IMR-90 (cell line): Measurements from ENCODE around the gene TACC2. TPM values are rescaled to one million over a fixed set of nuclear protein-coding genes. Genes with fewer than 3 reads are reported as not detected.

ENCODE experiments used
- ATAC-seq: fragments of 200-7000 bp; cut with Tn5 transposase; 2 replicates; pipeline ENCODE4 v1.9.1; 2020; ENCODE audit warnings: low read depth, mild to moderate bottlenecking, moderate library complexity
- BruUV-seq: library from RNA; stranded (reverse); fragments of 400-500 nt; replicated peaks from 2 replicates; lab custom pipeline; 2021; lab: Mats Ljungman, UMichigan
- CTCF ChIA-PET: fragments of 300-600 bp; formaldehyde crosslinking; extraction: SDS; loops from one replicate; lab custom pipeline; 2021; ENCODE audit warnings: antibody characterized with exemption; lab: Yijun Ruan, JAX
- POLR2A ChIA-PET: fragments of 300-600 bp; sonication (Branson Sonifier 250); formaldehyde crosslinking; loops from one replicate; lab custom pipeline; 2022; ENCODE audit warnings: antibody characterized with exemption; ENCODE audit not compliant: unreplicated experiment; lab: Charles Lee
- DNase-seq: peaks from one replicate; pipeline ENCODE4 v3.0.0; 2013
- H2AFZ ChIP-seq: replicated peaks from 2 replicates; pipeline ENCODE3; 2013; ENCODE audit warnings: low read length, mild to moderate bottlenecking; ENCODE audit not compliant: poor library complexity
- H2AK5ac ChIP-seq: 2 replicates; pipeline ENCODE4 v1.6.1; 2013; ENCODE audit warnings: low read depth, low read length, inconsistent platforms
- H2AK9ac ChIP-seq: replicated peaks from 2 replicates; pipeline ENCODE3; 2013; ENCODE audit warnings: mild to moderate bottlenecking, low read depth, low read length, moderate library complexity; ENCODE audit not compliant: poor library complexity
- H2BK120ac ChIP-seq: 2 replicates; pipeline ENCODE4 v1.6.1; 2013; ENCODE audit warnings: low read depth, low read length, inconsistent platforms
- H2BK15ac ChIP-seq: 3 replicates; pipeline ENCODE4 v1.6.1; 2013; ENCODE audit warnings: low read depth, low read length, inconsistent platforms
- H2BK20ac ChIP-seq: 2 replicates; pipeline ENCODE4 v1.6.1; 2013; ENCODE audit warnings: low read depth, mild to moderate bottlenecking, inconsistent platforms, low read length, moderate library complexity
- H2BK5ac ChIP-seq: 2 replicates; pipeline ENCODE4 v1.6.1; 2013; ENCODE audit warnings: mild to moderate bottlenecking, low read depth, low read length, inconsistent platforms; ENCODE audit not compliant: poor library complexity, severe bottlenecking
- H3K14ac ChIP-seq: replicated peaks from 2 replicates; pipeline ENCODE4 v1.6.1; 2013; ENCODE audit warnings: low read depth, low read length, inconsistent platforms
- H3K18ac ChIP-seq: 2 replicates; pipeline ENCODE4 v1.6.1; 2013; ENCODE audit warnings: low read depth, low read length, control low read depth
- H3K23ac ChIP-seq: 2 replicates; pipeline ENCODE4 v1.6.1; 2013; ENCODE audit warnings: low read depth, low read length, inconsistent platforms
- H3K27ac ChIP-seq: 2 replicates; pipeline ENCODE4 v1.5.1; 2013; ENCODE audit warnings: mild to moderate bottlenecking, control low read depth, low read length; ENCODE audit not compliant: insufficient read depth
- H3K27me3 ChIP-seq: 2 replicates; pipeline ENCODE4 v1.6.1; 2013; ENCODE audit warnings: low read length; ENCODE audit not compliant: control insufficient read depth, insufficient read depth
- H3K36me3 ChIP-seq: 2 replicates; pipeline ENCODE4 v1.6.1; 2013; ENCODE audit warnings: low read length, mixed read lengths; ENCODE audit not compliant: control insufficient read depth, insufficient read depth
- H3K4ac ChIP-seq: 2 replicates; pipeline ENCODE4 v1.6.1; 2013; ENCODE audit warnings: low read depth, low read length, inconsistent platforms
- H3K4me1 ChIP-seq: 2 replicates; pipeline ENCODE4 v1.6.1; 2013; ENCODE audit warnings: low read length, mixed read lengths; ENCODE audit not compliant: control insufficient read depth, insufficient read depth
- H3K4me2 ChIP-seq: 2 replicates; pipeline ENCODE4 v1.6.1; 2013; ENCODE audit warnings: low read depth, mild to moderate bottlenecking, control low read depth, low read length, moderate library complexity
- H3K4me3 ChIP-seq: 2 replicates; pipeline ENCODE4 v1.5.1; 2013; ENCODE audit warnings: low read depth, mild to moderate bottlenecking, control low read depth, low read length, moderate library complexity; ENCODE audit not compliant: insufficient read depth
- H3K56ac ChIP-seq: 2 replicates; pipeline ENCODE4 v1.6.1; 2013; ENCODE audit warnings: low read length, inconsistent platforms; ENCODE audit not compliant: insufficient read depth; ENCODE audit errors: extremely low read depth
- H3K79me1 ChIP-seq, 2 experiments: 2 replicates each; pipeline ENCODE4 v1.6.1; 2013; ENCODE audit warnings: low read length in 2 of 2, inconsistent platforms in 1 of 2, low read depth in 1 of 2
- H3K9ac ChIP-seq: 2 replicates; pipeline ENCODE4 v1.6.1; 2013; ENCODE audit warnings: low read depth, low read length, control low read depth
- H3K9me1 ChIP-seq: 2 replicates; pipeline ENCODE4 v1.6.1; 2013; ENCODE audit warnings: low read length, inconsistent platforms; ENCODE audit not compliant: insufficient read depth
- H3K9me3 ChIP-seq: 2 replicates; pipeline ENCODE4 v1.6.1; 2013; ENCODE audit warnings: low read length; ENCODE audit not compliant: control insufficient read depth, insufficient read depth
- H4K20me1 ChIP-seq: 2 replicates; pipeline ENCODE4 v1.6.1; 2013; ENCODE audit warnings: low read length, inconsistent platforms; ENCODE audit not compliant: insufficient read depth
- H4K5ac ChIP-seq: 2 replicates; pipeline ENCODE4 v1.6.1; 2013; ENCODE audit warnings: mild to moderate bottlenecking, low read depth, low read length, control low read depth
- H4K8ac ChIP-seq, 2 experiments: 2 replicates each; pipeline ENCODE4 v1.6.1; 2013; ENCODE audit warnings: low read depth in 2 of 2, low read length in 2 of 2, control low read depth in 1 of 2, inconsistent platforms in 1 of 2
- H4K91ac ChIP-seq: 2 replicates; pipeline ENCODE4 v1.6.1; 2013; ENCODE audit warnings: low read depth, low read length, inconsistent platforms; ENCODE audit not compliant: insufficient read depth
- BHLHE40 ChIP-seq: fragments of 150-350 bp; IDR thresholded peaks from 2 replicates; pipeline ENCODE4 v1.6.1; 2016; ENCODE audit warnings: mild to moderate bottlenecking, low read depth, low read length
- CEBPB ChIP-seq: IDR thresholded peaks from 2 replicates; pipeline ENCODE4 v1.6.1; 2012; ENCODE audit warnings: low read depth, low read length, improper control_type of control experiment
- CHD1 ChIP-seq: IDR thresholded peaks from 2 replicates; pipeline ENCODE4 v1.6.1; 2012; ENCODE audit warnings: low read depth, low read length, improper control_type of control experiment
- CTCF ChIP-seq: conservative IDR thresholded peaks from 2 replicates; pipeline ENCODE4 v1.5.1; 2012; ENCODE audit warnings: mild to moderate bottlenecking, low read depth, low read length, improper control_type of control experiment
- ELK1 ChIP-seq: fragments of 150-350 bp; IDR thresholded peaks from 2 replicates; pipeline ENCODE4 v1.6.1; 2016; ENCODE audit warnings: low read depth, mild to moderate bottlenecking, low read length, moderate library complexity, borderline replicate concordance
- FOS ChIP-seq: fragments of 150-350 bp; IDR thresholded peaks from 2 replicates; pipeline ENCODE4 v1.6.1; 2016; ENCODE audit warnings: low read depth, low read length
- MAFK ChIP-seq: IDR thresholded peaks from 2 replicates; pipeline ENCODE4 v1.6.1; 2012; ENCODE audit warnings: low read depth, low read length, improper control_type of control experiment
- MAZ ChIP-seq: IDR thresholded peaks from 2 replicates; pipeline ENCODE4 v1.6.1; 2012; ENCODE audit warnings: low read depth, mild to moderate bottlenecking, low read length, improper control_type of control experiment, moderate library complexity, borderline replicate concordance
- MXI1 ChIP-seq: IDR thresholded peaks from 2 replicates; pipeline ENCODE4 v1.6.1; 2012; ENCODE audit warnings: low read depth, mild to moderate bottlenecking, low read length, moderate library complexity, borderline replicate concordance
- NFE2L2 ChIP-seq: fragments of 150-350 bp; IDR thresholded peaks from 2 replicates; pipeline ENCODE4 v1.6.1; 2016; ENCODE audit warnings: low read depth, mild to moderate bottlenecking, low read length
- POLR2A ChIP-seq: IDR thresholded peaks from 2 replicates; pipeline ENCODE4 v1.6.1; 2012; ENCODE audit warnings: mild to moderate bottlenecking, low read depth, low read length
- RAD21 ChIP-seq: IDR thresholded peaks from 2 replicates; pipeline ENCODE4 v1.6.1; 2012; ENCODE audit warnings: low read length, improper control_type of control experiment
- RCOR1 ChIP-seq: IDR thresholded peaks from 2 replicates; pipeline ENCODE4 v1.6.1; 2012; ENCODE audit warnings: mild to moderate bottlenecking, low read length, improper control_type of control experiment; ENCODE audit not compliant: insufficient replicate concordance
- RFX5 ChIP-seq: IDR thresholded peaks from 2 replicates; pipeline ENCODE4 v1.8.0; 2012; ENCODE audit warnings: low read depth, mild to moderate bottlenecking, low read length, moderate library complexity
- SMC3 ChIP-seq: fragments of 150-350 bp; IDR thresholded peaks from 2 replicates; pipeline ENCODE4 v1.6.1; 2016; ENCODE audit warnings: low read depth, mild to moderate bottlenecking, antibody characterized with exemption, low read length, moderate library complexity
- USF2 ChIP-seq: fragments of 150-350 bp; IDR thresholded peaks from 2 replicates; pipeline ENCODE4 v1.6.1; 2017; ENCODE audit warnings: mild to moderate bottlenecking, antibody characterized with exemption, low read length, low read depth
- WGBS, 2 experiments: methylation state at CpG; one replicate each; pipeline versions ENCODE4 v1.1.5 to v1.1.7; 2013; ENCODE audit warnings: missing lambda C conversion rate in 2 of 2; ENCODE audit not compliant: insufficient read length in 1 of 2; ENCODE audit errors: extremely low coverage in 2 of 2; 5-methylcytosine and 5-hydroxymethylcytosine counted together
- dilution Hi-C: fragments of 300-500 bp; cut with HindIII; formaldehyde crosslinking; loops from one replicate; pipeline ENCODE4 v1.14.3; 2018; ENCODE audit warnings: low sequenced_read_pairs; ENCODE audit not compliant: unreplicated experiment
- in situ Hi-C: fragments of 300-500 bp; cut with MboI; formaldehyde crosslinking; loops from 3 replicates; pipeline ENCODE4 v1.14.3; 2019; ENCODE audit warnings: low sequenced_read_pairs, inconsistent platforms, mixed read lengths
- intact Hi-C: fragments of 100-400 bp; cut with micrococcal nuclease; formaldehyde crosslinking; loops from 2 replicates; pipeline ENCODE4 v1.10.0; 2022
- polyA plus RNA-seq, 3 experiments: library from polyadenylated mRNA; depleted of rRNA; stranded (reverse); fragments of >200 nt; gene quantifications; 2 replicates each; pipeline ENCODE4 v1.2.3, GENCODE V29; 2012; ENCODE audit warnings: low replicate concordance in 1 of 3
- total RNA-seq: library from RNA; depleted of rRNA; stranded (reverse); fragments of >200 nt; gene quantifications from 2 replicates; pipeline ENCODE4 v1.2.3, GENCODE V29; 2012

Gene TACC2
- total and polyA plus RNA-seq, 2 of the 4 experiments (the other 2 are of a cell fraction) = 2.9 to 15.4 TPM

- H4K5ac ChIP-seq = no peak overlapping the region
- no peak overlapping the region for H3K14ac ChIP-seq
- H3K18ac ChIP-seq = no peak overlapping the region
- no peak overlapping the region for H4K91ac ChIP-seq
- H2AK9ac ChIP-seq = no peak overlapping the region
- H3K4me3 ChIP-seq = no peak overlapping the region
- H3K9ac ChIP-seq = no peak overlapping the region
- no peak overlapping the region for H3K4ac ChIP-seq
- no peak overlapping the region for H2AK5ac ChIP-seq
- ATAC-seq (no peak), DNase-seq (no peak)
- dilution Hi-C loops = no loop called here
- no peaks in the 10 kb centered on the region for H4K20me1 ChIP-seq
- H2BK20ac ChIP-seq = no peak overlapping the region
- no peak overlapping the region for H4K8ac ChIP-seq
- intact Hi-C loops = no loop called here
- no peak overlapping the region for H2AFZ ChIP-seq
- POLR2A ChIA-PET = no interaction called here
- in situ Hi-C loops = no loop called here
- no peaks in the 10 kb centered on the region; a peak in 1 of 4 replicates for H3K79me1 ChIP-seq
- H3K56ac ChIP-seq = no peak overlapping the region
- WGBS, 2 experiments = no CpG with 5 or more reads among the region's 2 CpGs
- H3K4me2 ChIP-seq = no peak overlapping the region
- CTCF ChIA-PET = interaction anchor here (1.1 kb wide), 1 partner anchor 14 kb away, joined by 3 read pairs; no protein-coding TSS in a partner anchor
- no peak overlapping the region for H2BK15ac ChIP-seq
- no peak overlapping the region for H3K23ac ChIP-seq
- peaks cover 22% of the 10 kb centered on the region for H3K36me3 ChIP-seq
- H2BK120ac ChIP-seq = no peak overlapping the region
- TF ChIP-seq POLR2A = no peak
- TF ChIP-seq CHD1 = no peak
- TF ChIP-seq FOS = no peak
- no peak for TF ChIP-seq CEBPB
- TF ChIP-seq CTCF = no peak
- TF ChIP-seq ELK1 = no peak
- TF ChIP-seq MXI1 = no peak
- no peak for TF ChIP-seq USF2
- TF ChIP-seq RAD21 = no peak
- TF ChIP-seq MAFK = no peak
- no peak for TF ChIP-seq RCOR1
- TF ChIP-seq RFX5 = no peak
- TF ChIP-seq SMC3 = no peak
- TF ChIP-seq BHLHE40 = no peak
- TF ChIP-seq MAZ = no peak
- no peak for TF ChIP-seq NFE2L2
- no peak overlapping the region for H3K27ac ChIP-seq
- H3K9me3 ChIP-seq = no peaks in the 10 kb centered on the region
- no TSS peak for BruUV-seq
- H2BK5ac ChIP-seq = no peak overlapping the region
- H3K9me1 ChIP-seq = no peaks in the 10 kb centered on the region; the same call in 1 of the 2 replicates
- H3K4me1 ChIP-seq = no peaks in the 10 kb centered on the region
- H3K27me3 ChIP-seq = no peaks in the 10 kb centered on the region
Observed at GRCh38 chr10:122220736-122221135, 231.8 kb downstream of the TACC2 start.
